K562 (cell line): ENCODE measurements around the gene EGFL7. TPM values are rescaled to one million over a fixed set of nuclear protein-coding genes. Genes with fewer than 3 reads are reported as not detected.

Experiments used
- ATAC-seq: fragments of 200-7000 bp; cut with Tn5 transposase; 3 replicates; pipeline ENCODE4 v1.9.1; 2020; ENCODE audit warnings: moderate library complexity
- BruUV-seq: library from RNA; stranded (reverse); fragments of 400-500 nt; replicated peaks from 2 replicates; lab custom pipeline; 2021; lab: Mats Ljungman, UMichigan
- CTCF ChIA-PET: fragments of 300-600 bp; formaldehyde crosslinking; extraction: SDS; loops from one replicate; lab custom pipeline; 2021; ENCODE audit warnings: low intra/inter-chr PET ratio; lab: Yijun Ruan, JAX
- POLR2A ChIA-PET: fragments of 300-600, 350-650 bp; sonication (Branson Sonifier 250); formaldehyde crosslinking; extraction: SDS; loops from one replicate; lab custom pipeline; 2021; ENCODE audit warnings: antibody characterized with exemption, inconsistent platforms; lab: Yijun Ruan, JAX
- DNase-seq, 4 experiments: peaks; one replicate each; pipeline versions ENCODE4 v3.0.0 to v3.0.0-alpha.2; 2011 to 2018; ENCODE audit warnings: low spot score in 3 of 4, mixed read lengths in 3 of 4; ENCODE audit errors: extremely low read depth in 1 of 4
- FAIRE-seq: peaks from 2 replicates; lab custom pipeline; 2011; peaks lifted over from hg19 to GRCh38; lab: Jason Lieb, UNC
- H2AFZ ChIP-seq: 2 replicates; pipeline ENCODE4 v1.6.0; 2011; ENCODE audit warnings: low read depth, low read length, control low read depth, inconsistent platforms
- H3K27ac ChIP-seq: fragments of 200-600 bp; 3 replicates; pipeline ENCODE4 v1.8.0; 2011; ENCODE audit warnings: low read depth, mild to moderate bottlenecking, control low read depth, inconsistent platforms, low read length, moderate library complexity, mixed read lengths; ENCODE audit errors: extremely low read depth
- H3K27me3 ChIP-seq, 2 experiments: fragments of 300-600 bp in 1 of 2; 2 replicates in 1 of 2; 3 replicates in 1 of 2; pipeline versions ENCODE4 v1.6.0 to v1.8.0; 2011; ENCODE audit warnings: inconsistent platforms in 2 of 2, low read length in 2 of 2, mild to moderate bottlenecking in 1 of 2, mixed read lengths in 1 of 2, moderate library complexity in 1 of 2; ENCODE audit not compliant: control insufficient read depth in 2 of 2, insufficient read depth in 2 of 2
- H3K36me3 ChIP-seq: fragments of 300-600 bp; 3 replicates; pipeline ENCODE4 v1.8.0; 2011; ENCODE audit warnings: mild to moderate bottlenecking, low read length, inconsistent platforms; ENCODE audit not compliant: control insufficient read depth, insufficient read depth
- H3K4me1 ChIP-seq, 2 experiments: fragments of 200-600 bp in 1 of 2; replicated peaks in 1 of 2; 2 replicates in 1 of 2; 3 replicates in 1 of 2; pipeline versions ENCODE4 v1.5.1 to v1.8.0; 2011; ENCODE audit warnings: inconsistent platforms in 2 of 2, low read length in 2 of 2, mild to moderate bottlenecking in 1 of 2, mixed read lengths in 1 of 2, moderate library complexity in 1 of 2; ENCODE audit not compliant: control insufficient read depth in 2 of 2, insufficient read depth in 2 of 2
- H3K4me2 ChIP-seq: 2 replicates; pipeline ENCODE4 v1.6.1; 2011; ENCODE audit warnings: low read length, control low read depth, inconsistent platforms, mixed read lengths; ENCODE audit not compliant: insufficient read depth
- H3K4me3 ChIP-seq: fragments of 200-600 bp; sonication (generic), shearing (Covaris generic); 2 replicates; pipeline ENCODE4 v1.5.1; 2016; ENCODE audit warnings: control low read depth, inconsistent platforms
- H3K79me2 ChIP-seq: fragments of 200-600 bp; 3 replicates; pipeline ENCODE4 v1.8.0; 2011; ENCODE audit warnings: low read length, inconsistent platforms; ENCODE audit not compliant: control insufficient read depth, insufficient read depth
- H3K9ac ChIP-seq, 2 experiments: 2 replicates each; pipeline versions ENCODE4 v1.6.0 to v1.6.1; 2011; ENCODE audit warnings: low read depth in 2 of 2, low read length in 2 of 2, control low read depth in 1 of 2, inconsistent platforms in 1 of 2, mild to moderate bottlenecking in 1 of 2, mixed read lengths in 1 of 2; ENCODE audit not compliant: insufficient read depth in 1 of 2
- H3K9me1 ChIP-seq: one replicate; pipeline ENCODE4 v1.6.0; 2011; ENCODE audit warnings: inconsistent platforms, mild to moderate bottlenecking, low read length, moderate library complexity; ENCODE audit not compliant: control insufficient read depth, insufficient read depth
- H3K9me3 ChIP-seq: replicated peaks from 2 replicates; pipeline ENCODE4 v1.5.1; 2011; ENCODE audit warnings: low read depth, low read length, inconsistent platforms; ENCODE audit not compliant: control insufficient read depth, insufficient read depth
- H4K20me1 ChIP-seq: replicated peaks from 2 replicates; pipeline ENCODE4 v1.6.1; 2011; ENCODE audit warnings: low read length, inconsistent platforms, mixed read lengths; ENCODE audit not compliant: control insufficient read depth, insufficient read depth
- ARID2 ChIP-seq: fragments of 450-650 bp; IDR thresholded peaks from 2 replicates; pipeline ENCODE4 v1.6.1; 2017; ENCODE audit warnings: antibody characterized with exemption, mild to moderate bottlenecking
- BCOR ChIP-seq: fragments of 450-650 bp; IDR thresholded peaks from 2 replicates; pipeline ENCODE4 v1.6.1; 2016
- KDM4B ChIP-seq, 2 experiments: fragments of 450-650 bp in 1 of 2; sonication (generic) in 1 of 2; IDR thresholded peaks; 2 replicates each; pipeline ENCODE4 v1.6.1; 2016 to 2017; ENCODE audit warnings: borderline replicate concordance in 2 of 2, antibody characterized with exemption in 1 of 2, low read depth in 1 of 2, mild to moderate bottlenecking in 1 of 2
- NCOA1 ChIP-seq: fragments of 450-650 bp; IDR thresholded peaks from 2 replicates; pipeline ENCODE4 v1.6.1; 2016; ENCODE audit warnings: low read depth
- NR2C1 ChIP-seq, 2 experiments: fragments of 450-650 bp; IDR thresholded peaks; 2 replicates each; pipeline ENCODE4 v1.6.1; 2017; ENCODE audit warnings: mild to moderate bottlenecking in 2 of 2, antibody characterized with exemption in 1 of 2, inconsistent platforms in 1 of 2, missing compliant biosample characterization in 1 of 2, missing genetic modification characterization in 1 of 2
- RBBP5 ChIP-seq: fragments of 200-600 bp; sonication (generic); IDR thresholded peaks from 2 replicates; pipeline ENCODE4 v1.6.1; 2012; ENCODE audit warnings: borderline replicate concordance, mild to moderate bottlenecking, low read length, control low read depth, inconsistent platforms; ENCODE audit not compliant: insufficient read depth, poor library complexity, severe bottlenecking
- SIN3B ChIP-seq: fragments of 450-650 bp; IDR thresholded peaks from 2 replicates; pipeline ENCODE4 v1.6.1; 2017; ENCODE audit warnings: low read depth, mild to moderate bottlenecking, moderate library complexity
- SMARCA4 ChIP-seq: fragments of 450-650 bp; IDR thresholded peaks from 2 replicates; pipeline ENCODE4 v1.6.1; 2016
- SMARCE1 ChIP-seq: fragments of 450-650 bp; IDR thresholded peaks from 2 replicates; pipeline ENCODE4 v1.7.1; 2016; ENCODE audit warnings: mild to moderate bottlenecking
- ZBED1 ChIP-seq: IDR thresholded peaks from 2 replicates; pipeline ENCODE4 v1.6.1; 2014
- ZNF444 ChIP-seq: fragments of 250-450 bp; sonication (Bioruptor Pico); IDR thresholded peaks from 2 replicates; pipeline ENCODE4 v1.4.0; 2020; ENCODE audit warnings: mild to moderate bottlenecking, moderate library complexity
- WGBS: fragments of 100-300 bp; shearing (Covaris generic); methylation state at CpG from one replicate; pipeline ENCODE4 v1.1.6; 2016; ENCODE audit warnings: low coverage, mixed read lengths; ENCODE audit not compliant: insufficient coverage; ENCODE audit errors: missing lambda C conversion rate; 5-methylcytosine and 5-hydroxymethylcytosine counted together
- in situ Hi-C: fragments of 300-500 bp; cut with MboI; formaldehyde crosslinking; loops from 4 replicates; pipeline ENCODE4 v1.15.0; 2018; ENCODE audit warnings: inconsistent platforms, mixed read lengths
- intact Hi-C: fragments of 100-400 bp; cut with micrococcal nuclease; formaldehyde crosslinking; loops from 2 replicates; pipeline ENCODE4 v1.14.2; 2022
- polyA plus RNA-seq, 8 experiments: library from polyadenylated mRNA; depleted of rRNA in 4 of 8; stranded (reverse) in 5 of 8; unstranded in 3 of 8; fragments of >200 nt; fragmentation: Nextera tagmentation in 2 of 8; fragmentation: Illumina TruSeq in 1 of 8; extraction: Ambion mirVana in 2 of 8; extraction: Trizol in 1 of 8; gene quantifications; 2 replicates each; pipeline versions ENCODE4 v1.2.1 to v1.2.3, GENCODE V29; 2011 to 2014; ENCODE audit warnings: inconsistent platforms in 1 of 8, missing spikeins in 1 of 8
- total RNA-seq, 7 experiments: library from RNA; depleted of rRNA in 6 of 7; stranded (reverse); fragments of >200 nt in 6 of 7; fragmentation: Illumina TruSeq in 2 of 7; extraction: Trizol in 2 of 7; gene quantifications; 2 replicates each; pipeline versions ENCODE4 v1.2.1 to v1.2.3, GENCODE V29; 2011 to 2021; ENCODE audit warnings: low replicate concordance in 1 of 7
- TF ChIP-seq, protein P1 (sequence below): IDR thresholded peaks from 2 replicates; pipeline ENCODE4 v1.6.1; 2011; ENCODE audit warnings: borderline replicate concordance, low read depth, mild to moderate bottlenecking, moderate library complexity, low read length; ENCODE audit not compliant: insufficient read depth, poor library complexity, severe bottlenecking
- TF ChIP-seq, protein P2 (sequence below): fragments of 250-450 bp; sonication (Bioruptor Pico); IDR thresholded peaks from 2 replicates; pipeline ENCODE4 v1.8.0; 2022; ENCODE audit warnings: moderate library complexity, mild to moderate bottlenecking, inconsistent platforms
- TF ChIP-seq, protein P3 (sequence below), 2 experiments: fragments of 450-650 bp; conservative IDR thresholded peaks; 2 replicates each; pipeline ENCODE4 v1.6.1; 2017; ENCODE audit warnings: mild to moderate bottlenecking in 2 of 2, moderate library complexity in 2 of 2

The EGFL7 gene
- total and polyA plus RNA-seq, 9 of the 15 experiments (the other 6 are each of a cell fraction or from before 2014, with no cell fraction given): 1.5 to 286 (median 55.5) TPM

DNA sequence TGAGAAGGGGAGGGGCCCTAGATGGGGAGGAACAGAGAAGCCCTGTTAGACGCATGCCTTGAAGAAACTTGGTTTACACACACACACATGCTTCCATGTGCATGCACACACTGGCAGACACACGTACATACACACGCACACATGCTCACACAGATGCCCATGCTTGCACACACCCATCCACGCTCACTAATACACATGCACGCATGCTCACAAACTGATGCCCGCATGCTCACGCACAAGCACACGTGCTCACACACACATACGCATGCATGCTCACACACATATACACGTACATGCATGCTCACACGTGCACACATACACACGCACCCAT, 32.1 kb upstream of the EGFL7 start:
- Histone ChIP-seq H3K36me3 (no peaks in the 10 kb centered on the region), H4K20me1 (peaks cover 8% of the 10 kb centered on the region; the same call in 1 of the 2 replicates), H3K9me1 (no peaks in the 10 kb centered on the region), H3K27ac (no peak overlapping the region), H3K9ac (no peak overlapping the region), H3K4me3 (no peak overlapping the region), H3K27me3 (peaks cover 0 to 12% of the 10 kb centered on the region in 2 experiments; a peak in 3 of 5 replicates), H3K4me1 (peaks cover 0 to 55% of the 10 kb centered on the region in 2 experiments; a peak in 4 of 5 replicates), H3K9me3 (peaks cover 4% of the 10 kb centered on the region), H2AFZ (no peak overlapping the region), H3K79me2 (no peaks in the 10 kb centered on the region), H3K4me2 (0 out of 2 replicates have a peak overlapping the region, but pooled peaks have one; percentile 25)
- POLR2A ChIA-PET: no interaction called here
- FAIRE-seq (no peak), DNase-seq (no peak), ATAC-seq (no peak)
- WGBS: 39% methylated on average over 11 of the region's 12 CpGs
- intact Hi-C loops (loop anchor here (2.0 kb wide), 1 partner anchor 14 kb away; no protein-coding TSS in a partner anchor), in situ Hi-C loops (loop anchor here (25.0 kb wide), 1 partner anchor 293 kb away; the partner anchor contains the start of gene GPSM1)
- CTCF ChIA-PET: interaction anchor here (0.8 to 3.8 kb wide), 3 partner anchors 139 to 318 kb away, joined by 3 to 154 read pairs (median 12); no protein-coding TSS in a partner anchor
- no TSS peak for BruUV-seq
- TF ChIP-seq NCOA1 (no peak), SMARCE1 (no peak), SMARCA4 (no peak), KDM4B (IDR thresholded peaks at IDR 0.05; ENCODE audit: borderline replicate concordance in 2 of 2, low read depth in 1 of 2) (peak in 1 of 2 experiments; percentile 62; a peak in 1 of 4 replicates), ZBED1 (no peak), ZNF444 (CRISPR knock-in tag) (no peak), SIN3B (no peak), RBBP5 (no peak), NR2C1 (IDR thresholded peaks at IDR 0.05) (no peak), NR2C1 (tag; IDR thresholded peaks at IDR 0.05) (no peak), ARID2 (no peak), BCOR (no peak)
- TF ChIP-seq, protein P1, sequence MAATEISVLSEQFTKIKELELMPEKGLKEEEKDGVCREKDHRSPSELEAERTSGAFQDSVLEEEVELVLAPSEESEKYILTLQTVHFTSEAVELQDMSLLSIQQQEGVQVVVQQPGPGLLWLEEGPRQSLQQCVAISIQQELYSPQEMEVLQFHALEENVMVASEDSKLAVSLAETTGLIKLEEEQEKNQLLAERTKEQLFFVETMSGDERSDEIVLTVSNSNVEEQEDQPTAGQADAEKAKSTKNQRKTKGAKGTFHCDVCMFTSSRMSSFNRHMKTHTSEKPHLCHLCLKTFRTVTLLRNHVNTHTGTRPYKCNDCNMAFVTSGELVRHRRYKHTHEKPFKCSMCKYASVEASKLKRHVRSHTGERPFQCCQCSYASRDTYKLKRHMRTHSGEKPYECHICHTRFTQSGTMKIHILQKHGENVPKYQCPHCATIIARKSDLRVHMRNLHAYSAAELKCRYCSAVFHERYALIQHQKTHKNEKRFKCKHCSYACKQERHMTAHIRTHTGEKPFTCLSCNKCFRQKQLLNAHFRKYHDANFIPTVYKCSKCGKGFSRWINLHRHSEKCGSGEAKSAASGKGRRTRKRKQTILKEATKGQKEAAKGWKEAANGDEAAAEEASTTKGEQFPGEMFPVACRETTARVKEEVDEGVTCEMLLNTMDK: no peak
- TF ChIP-seq, protein P2, sequence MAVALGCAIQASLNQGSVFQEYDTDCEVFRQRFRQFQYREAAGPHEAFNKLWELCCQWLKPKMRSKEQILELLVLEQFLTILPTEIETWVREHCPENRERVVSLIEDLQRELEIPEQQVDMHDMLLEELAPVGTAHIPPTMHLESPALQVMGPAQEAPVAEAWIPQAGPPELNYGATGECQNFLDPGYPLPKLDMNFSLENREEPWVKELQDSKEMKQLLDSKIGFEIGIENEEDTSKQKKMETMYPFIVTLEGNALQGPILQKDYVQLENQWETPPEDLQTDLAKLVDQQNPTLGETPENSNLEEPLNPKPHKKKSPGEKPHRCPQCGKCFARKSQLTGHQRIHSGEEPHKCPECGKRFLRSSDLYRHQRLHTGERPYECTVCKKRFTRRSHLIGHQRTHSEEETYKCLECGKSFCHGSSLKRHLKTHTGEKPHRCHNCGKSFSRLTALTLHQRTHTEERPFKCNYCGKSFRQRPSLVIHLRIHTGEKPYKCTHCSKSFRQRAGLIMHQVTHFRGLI (CRISPR knock-in tag): no peak
- TF ChIP-seq, protein P3, sequence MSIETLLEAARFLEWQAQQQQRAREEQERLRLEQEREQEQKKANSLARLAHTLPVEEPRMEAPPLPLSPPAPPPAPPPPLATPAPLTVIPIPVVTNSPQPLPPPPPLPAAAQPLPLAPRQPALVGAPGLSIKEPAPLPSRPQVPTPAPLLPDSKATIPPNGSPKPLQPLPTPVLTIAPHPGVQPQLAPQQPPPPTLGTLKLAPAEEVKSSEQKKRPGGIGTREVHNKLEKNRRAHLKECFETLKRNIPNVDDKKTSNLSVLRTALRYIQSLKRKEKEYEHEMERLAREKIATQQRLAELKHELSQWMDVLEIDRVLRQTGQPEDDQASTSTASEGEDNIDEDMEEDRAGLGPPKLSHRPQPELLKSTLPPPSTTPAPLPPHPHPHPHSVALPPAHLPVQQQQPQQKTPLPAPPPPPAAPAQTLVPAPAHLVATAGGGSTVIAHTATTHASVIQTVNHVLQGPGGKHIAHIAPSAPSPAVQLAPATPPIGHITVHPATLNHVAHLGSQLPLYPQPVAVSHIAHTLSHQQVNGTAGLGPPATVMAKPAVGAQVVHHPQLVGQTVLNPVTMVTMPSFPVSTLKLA (conservative IDR thresholded peaks at IDR 0.05): no peak
